Ovary (tissue), 9 donors: ENCODE results near the gene PXDC1. TPM values are rescaled to one million over a fixed set of nuclear protein-coding genes. Genes with fewer than 3 reads are reported as not detected.

Experiments
- DNase-seq, 5 donors: peaks; one replicate each; pipeline ENCODE4 v3.0.0-alpha.2; 2019 to 2020
- H3K27ac ChIP-seq, 2 donors: fragments of 200-600 bp; one replicate each; pipeline versions ENCODE4 v1.5.1 to v1.8.0; 2019 to 2022
- H3K27me3 ChIP-seq: fragments of 200-600 bp; one replicate; pipeline ENCODE4 v1.8.0; 2022
- H3K36me3 ChIP-seq: fragments of 200-600 bp; sonication (generic); one replicate; pipeline ENCODE4 v1.5.1; 2019
- H3K4me1 ChIP-seq: one replicate; pipeline ENCODE4 v1.8.1; 2013; ENCODE audit warnings: mild to moderate bottlenecking, moderate library complexity; ENCODE audit not compliant: insufficient read depth
- H3K4me3 ChIP-seq: fragments of 200-600 bp; sonication (generic); one replicate; pipeline ENCODE4 v1.5.1; 2017
- H3K9me3 ChIP-seq, 2 donors: fragments of 200-600 bp in 1 of 2; sonication (generic) in 1 of 2; one replicate each; pipeline versions ENCODE4 v1.5.1 to v1.8.1; 2013 to 2019; ENCODE audit warnings: mild to moderate bottlenecking in 1 of 2, moderate library complexity in 1 of 2
- CTCF ChIP-seq, 3 donors: fragments of 450-650 bp in 2 of 3; fragments of 200-600 bp in 1 of 3; IDR thresholded peaks; one replicate each; pipeline versions ENCODE4 v1.5.1 to v1.8.0; 2016 to 2022; ENCODE audit warnings: antibody characterized with exemption in 3 of 3, mild to moderate bottlenecking in 1 of 3
- EP300 ChIP-seq: sonication (generic); formaldehyde crosslinking; IDR thresholded peaks from one replicate; pipeline ENCODE4 v1.6.1; 2017; ENCODE audit warnings: antibody characterized with exemption
- POLR2A ChIP-seq: fragments of 450-650 bp; IDR thresholded peaks from one replicate; pipeline ENCODE4 v1.6.1; 2017; ENCODE audit warnings: antibody characterized with exemption, mild to moderate bottlenecking, moderate library complexity
- whole genome bisulfite sequencing, 3 donors: extraction: QIAGEN DNeasy Blood & Tissue Kit in 1 of 3; methylation state at CpG; one replicate each; pipeline versions ENCODE4 v1.1.5 to v1.1.7; 2013 to 2017; 5-methylcytosine and 5-hydroxymethylcytosine counted together
- intact Hi-C, 4 donors: fragments of 100-400 bp; cut with DNase I; formaldehyde crosslinking; loops; one replicate each; pipeline versions ENCODE4 v1.11.0 to v1.15.1; 2022 to 2023
- polyA plus RNA-seq, 2 donors: library from polyadenylated mRNA; stranded (reverse); fragments of 200-250 nt in 1 of 2; fragments of 350-450 nt in 1 of 2; fragmentation: Illumina TruSeq in 1 of 2; extraction: RNeasy Lipid Tissue Mini Kit (QIAGEN cat#74804) in 1 of 2; gene quantifications; one replicate each; pipeline ENCODE4 v1.2.3, GENCODE V29; 2013 to 2014
- total RNA-seq, 7 donors: library from RNA; depleted of rRNA in 2 of 7; stranded (reverse); fragments of >200 nt in 2 of 7; fragmentation: NEBNext Ultra II Directional in 3 of 7; extraction: Animal tissue kit (Norgen Biotek cat#: 25700) in 3 of 7; gene quantifications; one replicate each; pipeline versions ENCODE4 v1.1.0 to v1.2.4, GENCODE V29; 2016 to 2023
- donor health status: DM: no; HTN: no; CAD: no; lungs with moderate emphysema.
- donor health status: DM: no; HTN: no; CAD: no.
- donor health status: Bipolar disorder and iron deficiency.
- donor health status: DM: yes; HTN: yes; CAD: no.
- donor health status: DM: no; HTN: no; CAD: no.
- donor health status: DM: yes; HTN: yes; CAD: no.

PXDC1 gene
- total and polyA plus RNA-seq, 9 donors: 16.1 to 49.4 (median 23.4) TPM

DNA sequence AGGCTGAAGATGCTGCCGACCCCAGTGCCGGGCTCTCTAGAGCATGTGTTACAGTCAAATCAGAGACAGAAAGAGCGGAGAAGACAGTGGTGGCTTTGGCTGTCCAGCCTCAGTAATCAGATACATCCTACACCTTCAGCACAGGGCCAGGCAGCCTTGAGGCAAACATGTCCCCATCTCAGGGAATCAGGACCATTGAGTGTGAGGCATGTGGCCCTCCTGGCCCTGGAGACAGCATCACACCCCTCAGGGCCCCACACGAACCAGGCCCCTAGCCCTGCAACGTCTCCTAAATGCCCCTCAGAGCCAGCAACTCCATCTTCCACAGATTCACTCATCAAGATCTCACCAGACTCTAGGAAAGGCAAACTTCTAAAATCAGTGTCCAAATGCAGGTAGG, 24.5 kb downstream of the PXDC1 start:
- Histone ChIP-seq H3K36me3 (no peaks in the 10 kb centered on the region), H3K27me3 (no peaks in the 10 kb centered on the region), H3K4me1 (no peaks in the 10 kb centered on the region), H3K27ac (no peak overlapping the region), H3K9me3 (no peaks in the 10 kb centered on the region), H3K4me3 (no peak overlapping the region)
- no peak for DNase-seq
- intact Hi-C loops: loop anchor here in 1 of 4 donors (10.0 kb wide), 1 partner anchor 272 kb away; the partner anchor contains the start of gene SLC22A23
- TF ChIP-seq POLR2A (no peak), CTCF (IDR thresholded peaks at IDR 0.05) (no peak), EP300 (no peak)
- WGBS, 3 donors: 79 to 88% (median 85%) methylated on average over 5 of the region's 5 CpGs

DNA sequence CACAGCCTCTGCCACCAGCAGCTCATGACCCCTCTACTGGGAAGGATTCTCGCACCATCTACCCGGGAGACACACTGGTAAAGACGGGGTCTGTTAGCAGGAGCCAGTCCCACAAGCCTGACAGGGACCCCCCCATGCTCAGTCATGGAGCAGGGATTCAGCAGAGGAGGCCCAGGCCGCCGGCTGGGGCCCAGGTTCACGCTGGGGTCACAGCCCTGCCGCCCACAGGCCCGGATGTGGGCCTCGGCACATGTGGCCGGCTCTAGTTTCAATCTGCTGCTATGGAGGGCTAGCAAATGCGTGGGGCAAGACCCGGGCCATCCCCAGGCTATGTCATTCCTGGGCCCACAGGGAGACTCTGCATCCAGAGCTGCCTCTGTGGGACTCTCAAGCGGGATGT, 25.1 kb downstream of the PXDC1 start:
- TF ChIP-seq EP300: no peak
- no peak for TF ChIP-seq CTCF (IDR thresholded peaks at IDR 0.05)
- TF ChIP-seq POLR2A: no peak
- 71 to 79% (median 73%) methylated on average over 13 of the region's 13 CpGs for WGBS, 3 donors
- Histone ChIP-seq H3K36me3 (no peaks in the 10 kb centered on the region), H3K4me1 (no peaks in the 10 kb centered on the region), H3K9me3 (no peaks in the 10 kb centered on the region), H3K4me3 (no peak overlapping the region), H3K27ac (no peak overlapping the region), H3K27me3 (no peaks in the 10 kb centered on the region)
- no peak for DNase-seq
- intact Hi-C loops: loop anchor here in 1 of 4 donors (10.0 kb wide), 1 partner anchor 272 kb away; the partner anchor contains the start of gene SLC22A23

DNA sequence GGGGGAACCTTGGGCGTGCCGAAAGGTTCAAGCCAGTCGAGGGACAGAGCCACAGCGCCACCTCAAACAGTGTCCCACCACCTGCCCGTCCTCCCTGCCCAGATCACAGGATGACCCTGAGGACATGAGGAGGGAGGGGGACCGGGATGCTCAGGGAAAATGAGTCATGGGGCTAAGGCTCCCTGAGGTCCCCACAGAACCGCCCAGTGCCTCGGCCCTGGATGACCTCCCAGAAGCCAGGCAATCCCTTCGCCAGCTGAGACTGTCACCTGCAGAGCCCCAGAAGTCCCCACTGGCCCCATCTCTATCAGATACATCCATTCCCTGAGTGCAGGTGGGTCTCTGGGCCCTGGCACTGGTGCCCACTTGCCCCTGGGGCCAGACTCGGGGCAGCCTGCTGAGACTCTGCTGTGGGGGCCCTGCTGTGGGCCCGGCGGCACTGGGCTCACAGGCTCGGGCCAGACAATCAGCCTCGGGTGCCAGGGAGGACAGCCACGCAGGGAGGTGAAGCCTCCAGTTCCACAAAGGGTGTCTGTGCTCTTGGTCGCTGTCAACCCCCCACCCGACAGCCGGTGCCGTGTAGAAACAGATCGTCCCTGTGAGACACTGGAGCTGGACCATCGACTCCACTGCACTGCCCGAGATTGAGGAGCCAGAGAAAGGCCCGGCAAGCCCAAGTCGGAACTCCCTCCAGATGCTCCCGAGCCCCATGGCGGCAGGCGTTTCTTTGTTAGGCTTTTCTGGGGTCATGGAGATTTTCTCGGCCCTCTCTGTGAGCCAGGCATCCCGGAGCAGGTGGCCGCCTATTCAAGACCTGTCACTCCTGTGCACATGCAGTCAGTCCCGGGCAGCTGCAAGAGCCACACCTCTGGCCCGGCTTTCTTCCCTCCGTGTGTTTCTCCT, 26.1 kb downstream of the PXDC1 start:
- Histone ChIP-seq H3K4me1 (no peaks in the 10 kb centered on the region), H3K9me3 (no peaks in the 10 kb centered on the region), H3K4me3 (no peak overlapping the region), H3K36me3 (no peaks in the 10 kb centered on the region), H3K27me3 (no peaks in the 10 kb centered on the region), H3K27ac (no peak overlapping the region)
- no peak for DNase-seq
- TF ChIP-seq EP300: no peak
- TF ChIP-seq CTCF (IDR thresholded peaks at IDR 0.05): no peak
- no peak for TF ChIP-seq POLR2A
- 92 to 94% (median 93%) methylated on average over 32 to 33 of the region's 33 CpGs for WGBS, 3 donors
- intact Hi-C loops: loop anchor here in 1 of 4 donors (10.0 kb wide), 1 partner anchor 271 kb away; the partner anchor contains the start of gene SLC22A23

- WGBS, 3 donors: 76 to 82% (median 80%) methylated on average over 22 of the region's 22 CpGs
- no peak for TF ChIP-seq EP300
- no peak for TF ChIP-seq CTCF (IDR thresholded peaks at IDR 0.05)
- TF ChIP-seq POLR2A: no peak
- intact Hi-C loops: loop anchor here in 1 of 4 donors (10.0 kb wide), 1 partner anchor 270 kb away; the partner anchor contains the start of gene SLC22A23
- Histone ChIP-seq H3K4me3 (no peak overlapping the region), H3K9me3 (no peaks in the 10 kb centered on the region), H3K36me3 (no peaks in the 10 kb centered on the region), H3K4me1 (no peaks in the 10 kb centered on the region), H3K27me3 (no peaks in the 10 kb centered on the region), H3K27ac (no peak overlapping the region)
- DNase-seq: no peak
Measured at GRCh38 chr6:3724451-3725144, 26.9 kb downstream of the PXDC1 start.
